NCI-H526 (cell line): ENCODE measurements around the gene MAPK12.

Experiments
- DNase-seq, 2 experiments: peaks; one replicate each; lab custom pipeline; 2025; lab: John Stamatoyannopoulos, UW

MAPK12 gene

GRCh38 chr22:50252082-50253045 is 9.1 kb downstream of the MAPK12 start:
- peak in 1 of 2 experiments; percentile 71 for DNase-seq

- DNase-seq, result no peak
These were observed 9.9 kb downstream of the MAPK12 start for GRCh38 chr22:50251477-50252081.

GRCh38 chr22:50250555-50251476 is 10.7 kb downstream of the MAPK12 start, which contains the start of gene HDAC10:
Gene HDAC10, minus strand, starts transcription at chr22:50251265. Its CDS starts 233 bp downstream, at chr22:50251032.
- DNase-seq, result peak in 1 of 2 experiments; percentile 85

- DNase-seq, result no peak
These were observed 11.3 kb downstream of the MAPK12 start for GRCh38 chr22:50250249-50250554.

- DNase-seq, result no peak
These were observed 11.9 kb downstream of the MAPK12 start for GRCh38 chr22:50249341-50250248.

GRCh38 chr22:50248196-50249081 is 13.0 kb downstream of the MAPK12 start:
- no peak for DNase-seq

- peak; percentile 60 to 64 for DNase-seq
These were observed 13.7 kb downstream of the MAPK12 start for GRCh38 chr22:50247748-50248147.

- DNase-seq, result peak in 1 of 2 experiments; percentile 15
These were observed 15.0 kb downstream of the MAPK12 start for GRCh38 chr22:50246242-50247175.

GRCh38 chr22:50245214-50246072 is 16.0 kb downstream of the MAPK12 start:
- DNase-seq, result no peak

- DNase-seq, result peak; percentile 45 to 91
These were observed 16.9 kb downstream of the MAPK12 start, which contains the start of gene TUBGCP6 for GRCh38 chr22:50244420-50245213. Gene TUBGCP6, minus strand, starts transcription at chr22:50245023. Its CDS starts 564 bp downstream, at chr22:50244459.

GRCh38 chr22:50243685-50244419 is 17.6 kb downstream of the MAPK12 start:
- no peak for DNase-seq

GRCh38 chr22:50242406-50242949 is 19.0 kb downstream of the MAPK12 start:
- no peak for DNase-seq

- no peak for DNase-seq
These were observed 22.7 kb downstream of the MAPK12 start for GRCh38 chr22:50238755-50239154.

- DNase-seq, result no peak
These were observed 24.6 kb downstream of the MAPK12 start for GRCh38 chr22:50236731-50237409.

- DNase-seq, result no peak
These were observed 28.3 kb downstream of the MAPK12 start for GRCh38 chr22:50233223-50233622.
